ENCODE data around the gene RCAN3.

RCAN3 gene

DNA sequence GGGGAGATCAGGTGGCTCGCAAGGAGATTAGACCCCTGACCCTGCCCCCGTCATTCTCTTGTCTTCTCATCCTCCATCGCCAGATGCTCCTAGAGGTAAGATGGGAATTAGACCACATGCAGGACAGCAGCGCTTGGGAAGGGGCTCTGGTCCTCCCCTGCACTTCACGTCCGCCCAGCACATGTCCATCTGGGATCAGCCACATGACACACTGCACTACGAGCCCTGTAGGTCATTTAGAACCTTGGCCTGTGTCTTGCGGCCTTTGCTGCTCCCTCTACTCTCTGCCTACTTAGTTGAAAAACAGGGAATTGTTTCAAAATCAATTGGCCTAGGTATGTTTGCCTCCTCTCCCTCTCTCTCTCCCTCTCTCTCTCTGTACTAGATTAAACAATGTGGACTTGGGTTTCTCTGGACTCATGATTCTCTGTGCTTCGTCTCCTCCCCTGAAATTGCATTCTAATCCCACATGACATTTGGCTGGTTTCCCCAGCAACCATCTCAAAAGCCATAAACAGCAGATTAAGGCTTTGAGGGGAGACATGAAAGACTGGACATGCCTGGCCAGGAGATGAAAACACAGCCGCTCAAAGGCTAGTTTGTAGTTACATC is 49.4 kb downstream of the RCAN3 start:
- DNase-seq (ENCODE audit: low read depth), result no peak

- DNase-seq (ENCODE audit: low read depth), result no peak
These were observed 51.3 kb downstream of the RCAN3 start for GRCh38 chr1:24553931-24554330.

DNA sequence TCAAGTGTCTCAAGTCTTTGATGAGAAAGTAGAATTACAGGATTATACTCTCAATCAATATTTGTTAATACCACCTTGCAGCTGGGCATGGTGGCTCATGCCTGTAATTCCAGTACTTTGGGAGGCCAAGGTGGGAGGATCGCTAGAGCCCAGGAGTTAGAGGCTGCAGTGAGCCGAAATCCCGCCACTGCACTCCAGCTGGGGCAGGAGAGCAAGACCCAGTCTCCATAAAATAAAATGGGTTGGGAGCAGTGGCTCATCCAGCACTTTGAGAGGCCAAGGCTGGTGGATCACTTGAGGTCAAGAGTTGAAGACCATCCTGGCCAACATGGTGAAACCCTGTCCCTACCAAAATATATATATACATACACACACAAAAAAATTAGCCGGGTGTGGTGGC is 52.1 kb downstream of the RCAN3 start:
- no peak for DNase-seq (ENCODE audit: low read depth)

GRCh38 chr1:24555591-24556413 is 53.2 kb downstream of the RCAN3 start, which contains the start of gene NCMAP:
TSS of gene NCMAP (plus strand) at chr1:24556087. CDS start at chr1:24595431, 39,344 bp downstream.
- peak; percentile 30 for DNase-seq (ENCODE audit: low read depth)

DNA sequence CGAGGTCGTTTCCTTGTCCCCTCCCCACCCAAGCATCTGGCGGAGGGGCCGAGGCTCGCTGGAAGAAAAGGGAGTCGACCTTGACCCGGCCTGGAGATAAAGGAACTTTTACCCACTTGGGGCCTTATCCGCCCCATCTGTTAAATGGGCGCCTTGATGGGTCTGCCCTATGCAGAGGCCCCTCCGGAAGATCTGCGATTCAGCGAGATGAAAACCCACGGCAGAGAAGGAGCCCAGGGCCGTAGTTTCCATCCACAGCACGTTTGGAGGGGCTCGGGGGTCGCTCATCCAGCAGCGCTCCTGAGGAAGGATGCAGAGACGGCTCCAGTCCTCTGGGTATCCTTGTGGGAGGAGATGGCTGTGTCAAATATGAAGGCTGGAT is 53.8 kb downstream of the RCAN3 start:
- DNase-seq (ENCODE audit: low read depth), result no peak

DNA sequence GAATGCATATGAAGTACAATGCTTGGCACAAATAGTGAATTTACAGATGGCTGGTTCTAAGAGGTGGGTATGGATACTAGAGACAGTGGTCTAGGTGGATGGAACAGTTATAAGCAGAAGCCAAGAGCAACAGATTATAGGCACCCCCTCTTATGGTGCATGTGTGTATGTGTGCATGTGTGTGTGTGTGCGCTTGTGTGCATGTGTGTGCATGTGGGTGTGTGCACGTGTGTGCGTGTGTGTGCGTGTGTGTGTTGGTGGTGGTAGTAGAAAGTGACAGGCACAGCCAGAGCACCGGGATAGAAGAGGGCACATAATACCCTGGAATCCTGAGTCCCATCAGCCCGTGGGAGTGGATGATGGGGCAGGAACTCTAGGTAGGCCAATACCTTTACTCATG is 54.6 kb downstream of the RCAN3 start:
- no peak for DNase-seq (ENCODE audit: low read depth)

GRCh38 chr1:24557711-24558131 is 55.1 kb downstream of the RCAN3 start:
- DNase-seq (ENCODE audit: low read depth), result no peak

GRCh38 chr1:24558455-24558854 is 55.8 kb downstream of the RCAN3 start:
- DNase-seq (ENCODE audit: low read depth), result no peak

GRCh38 chr1:24558902-24559791 is 56.5 kb downstream of the RCAN3 start:
- no peak for DNase-seq (ENCODE audit: low read depth)

DNA sequence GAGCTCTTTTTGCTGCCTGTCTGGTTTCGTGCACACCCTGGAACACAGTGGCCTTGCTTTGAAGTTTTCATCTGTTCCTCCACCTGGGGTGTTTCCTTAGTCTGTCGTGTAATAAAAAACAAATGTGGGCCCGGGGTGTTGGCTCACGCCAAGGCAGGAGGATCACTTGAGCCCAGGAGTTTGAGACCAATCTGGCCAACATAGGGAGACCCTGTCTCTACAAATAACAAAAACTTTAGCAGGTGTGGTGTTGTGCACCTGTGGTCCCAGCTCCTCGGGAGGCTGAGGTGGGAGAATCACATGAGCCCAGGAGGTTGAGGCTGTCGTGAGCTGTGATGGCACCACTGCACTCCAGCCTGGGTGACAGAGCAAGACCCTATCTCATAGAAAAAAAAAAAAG is 57.7 kb downstream of the RCAN3 start:
- no peak for DNase-seq (ENCODE audit: low read depth)

DNA sequence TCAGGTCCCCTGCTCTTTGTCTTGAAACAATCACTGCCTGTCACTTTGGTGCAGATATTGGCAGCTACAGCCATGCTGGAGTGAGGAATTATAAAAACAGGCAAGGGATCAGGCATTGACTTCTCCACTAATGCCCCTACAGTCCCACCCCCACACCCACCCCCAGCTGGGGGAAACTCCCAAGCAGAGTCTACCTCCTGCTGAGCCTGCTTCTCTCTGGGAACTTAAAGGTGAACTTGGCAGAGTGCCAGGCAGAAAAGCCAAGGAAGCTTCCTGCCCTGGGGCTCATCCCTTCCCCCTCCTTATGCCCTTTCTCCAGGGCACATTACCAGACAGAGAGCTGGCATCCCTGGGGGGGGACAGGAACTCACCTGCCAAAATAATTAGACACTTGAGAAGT is 60.0 kb downstream of the RCAN3 start:
- no peak for DNase-seq (ENCODE audit: low read depth)

DNA sequence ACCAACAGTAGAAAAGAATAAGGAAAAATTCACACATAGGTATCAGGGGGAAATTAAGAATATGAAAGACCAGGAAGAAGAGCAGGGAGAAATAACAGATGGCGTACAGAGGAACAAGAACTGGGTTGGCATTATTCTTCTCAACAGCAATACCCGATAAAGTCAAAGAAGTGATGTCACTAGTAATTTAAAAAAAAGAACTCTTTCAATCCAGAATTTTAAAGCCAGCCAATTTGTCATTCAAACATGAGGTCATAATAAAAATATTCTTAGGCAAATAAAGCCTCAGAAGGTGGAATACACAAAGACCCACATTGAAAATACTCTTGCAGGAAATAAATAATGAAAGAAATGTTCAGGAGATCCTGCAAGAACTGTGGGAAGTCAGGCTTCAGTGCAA is 62.1 kb downstream of the RCAN3 start:
- no peak for DNase-seq (ENCODE audit: low read depth)

- DNase-seq (ENCODE audit: low read depth), result no peak
These were observed 63.7 kb downstream of the RCAN3 start for GRCh38 chr1:24566236-24566867.

- no peak for DNase-seq (ENCODE audit: low read depth)
These were observed 65.3 kb downstream of the RCAN3 start for GRCh38 chr1:24567792-24568388.

GRCh38 chr1:24568475-24568874 is 65.8 kb downstream of the RCAN3 start:
- no peak for DNase-seq (ENCODE audit: low read depth)

GRCh38 chr1:24570265-24571125 is 67.9 kb downstream of the RCAN3 start:
- DNase-seq (ENCODE audit: low read depth), result no peak

- DNase-seq (ENCODE audit: low read depth), result no peak
These were observed 69.7 kb downstream of the RCAN3 start for GRCh38 chr1:24572301-24572700.

- DNase-seq (ENCODE audit: low read depth), result no peak
These were observed 73.4 kb downstream of the RCAN3 start for GRCh38 chr1:24575905-24576587.

- no peak for DNase-seq (ENCODE audit: low read depth)
These were observed 76.2 kb downstream of the RCAN3 start for GRCh38 chr1:24578846-24579245.

- no peak for DNase-seq (ENCODE audit: low read depth)
These were observed 78.1 kb downstream of the RCAN3 start for GRCh38 chr1:24580756-24581155.
